ENCODE data around the gene TMEM53. TPM values are rescaled to one million over a fixed set of nuclear protein-coding genes. Genes with fewer than 3 reads are reported as not detected.

TMEM53 gene
- total RNA-seq, 1 experiment from 2014 or later: 3.3 TPM

DNA sequence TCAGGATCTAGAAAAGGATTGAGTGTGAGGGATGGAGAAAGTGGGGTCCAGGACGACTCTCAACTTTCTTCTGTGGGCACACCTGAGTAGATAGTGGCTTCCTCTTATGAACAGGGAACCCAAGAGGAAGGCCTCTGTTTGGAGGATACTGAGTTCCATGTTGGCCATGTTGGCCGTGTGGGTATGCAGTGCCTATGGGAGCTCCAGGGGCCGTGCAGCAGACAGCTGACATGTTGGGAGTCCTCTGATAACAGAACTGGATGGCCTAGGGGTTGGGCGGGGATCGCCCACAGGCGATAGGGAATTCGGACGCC, 43.0 kb downstream of the TMEM53 start:
- TSS peak; percentile 79 for BruUV-seq (replicated peaks)
- Histone ChIP-seq H3K4me3 (ENCODE audit: low read depth, low read length, poor library complexity, severe bottlenecking) (peak overlapping the region; percentile 93), H3K27ac (ENCODE audit: low read depth, low read length, poor library complexity, severe bottlenecking) (peak overlapping the region; percentile 97), H3K36me3 (ENCODE audit: insufficient read depth, low read length, poor library complexity, severe bottlenecking) (peaks cover 21% of the 10 kb centered on the region), H3K4me1 (ENCODE audit: insufficient read depth, low read length, poor library complexity, severe bottlenecking) (peaks cover 10% of the 10 kb centered on the region), H3K9me3 (ENCODE audit: low read depth, low read length, poor library complexity, severe bottlenecking) (no peaks in the 10 kb centered on the region), H3K27me3 (replicated peaks; ENCODE audit: insufficient read depth, low read depth, low read length, poor library complexity) (no peaks in the 10 kb centered on the region)
- intact Hi-C loops (cut with micrococcal nuclease; ENCODE audit: unreplicated experiment): no loop called here
- POLR2A ChIA-PET (ENCODE audit: low non-redundant PET): no interaction called here
- no peak for DNase-seq (ENCODE audit: low spot score)
- CTCF ChIA-PET: interaction anchor here (1.2 kb wide), 1 partner anchor 413 kb away, joined by 3 read pairs; no protein-coding TSS in a partner anchor
- TF ChIP-seq EZH2 (IDR thresholded peaks at IDR 0.05; ENCODE audit: borderline replicate concordance, low read depth, low read length, poor library complexity, severe bottlenecking): no peak
- TF ChIP-seq, protein P1, sequence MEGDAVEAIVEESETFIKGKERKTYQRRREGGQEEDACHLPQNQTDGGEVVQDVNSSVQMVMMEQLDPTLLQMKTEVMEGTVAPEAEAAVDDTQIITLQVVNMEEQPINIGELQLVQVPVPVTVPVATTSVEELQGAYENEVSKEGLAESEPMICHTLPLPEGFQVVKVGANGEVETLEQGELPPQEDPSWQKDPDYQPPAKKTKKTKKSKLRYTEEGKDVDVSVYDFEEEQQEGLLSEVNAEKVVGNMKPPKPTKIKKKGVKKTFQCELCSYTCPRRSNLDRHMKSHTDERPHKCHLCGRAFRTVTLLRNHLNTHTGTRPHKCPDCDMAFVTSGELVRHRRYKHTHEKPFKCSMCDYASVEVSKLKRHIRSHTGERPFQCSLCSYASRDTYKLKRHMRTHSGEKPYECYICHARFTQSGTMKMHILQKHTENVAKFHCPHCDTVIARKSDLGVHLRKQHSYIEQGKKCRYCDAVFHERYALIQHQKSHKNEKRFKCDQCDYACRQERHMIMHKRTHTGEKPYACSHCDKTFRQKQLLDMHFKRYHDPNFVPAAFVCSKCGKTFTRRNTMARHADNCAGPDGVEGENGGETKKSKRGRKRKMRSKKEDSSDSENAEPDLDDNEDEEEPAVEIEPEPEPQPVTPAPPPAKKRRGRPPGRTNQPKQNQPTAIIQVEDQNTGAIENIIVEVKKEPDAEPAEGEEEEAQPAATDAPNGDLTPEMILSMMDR (conservative IDR thresholded peaks at IDR 0.05; ENCODE audit: low read depth, low read length): no peak

DNA sequence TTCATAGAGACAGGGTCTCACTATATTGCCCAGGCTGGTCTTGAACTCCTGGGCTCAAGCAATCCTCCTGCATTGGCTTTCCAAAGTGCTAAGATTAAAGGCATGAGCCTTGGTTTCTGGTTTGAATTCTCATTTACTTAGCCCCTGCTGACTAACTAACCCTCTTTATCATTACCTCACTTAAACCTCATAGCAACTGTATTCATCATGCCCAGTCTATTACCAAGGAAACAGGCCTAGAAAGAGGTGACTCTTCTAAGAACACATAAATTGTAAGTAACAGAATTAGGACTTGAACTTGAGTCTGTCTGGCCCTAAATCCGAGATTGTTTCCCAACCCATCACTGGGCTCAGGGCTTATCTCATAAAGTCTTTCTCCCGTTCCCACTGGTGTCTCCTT, 44.2 kb downstream of the TMEM53 start:
- Histone ChIP-seq H3K27ac (ENCODE audit: low read depth, low read length, poor library complexity, severe bottlenecking) (no peak overlapping the region), H3K27me3 (replicated peaks; ENCODE audit: insufficient read depth, low read depth, low read length, poor library complexity) (no peaks in the 10 kb centered on the region), H3K4me1 (ENCODE audit: insufficient read depth, low read length, poor library complexity, severe bottlenecking) (peaks cover 10% of the 10 kb centered on the region), H3K9me3 (ENCODE audit: low read depth, low read length, poor library complexity, severe bottlenecking) (no peaks in the 10 kb centered on the region), H3K36me3 (ENCODE audit: insufficient read depth, low read length, poor library complexity, severe bottlenecking) (peaks cover 9% of the 10 kb centered on the region), H3K4me3 (ENCODE audit: low read depth, low read length, poor library complexity, severe bottlenecking) (no peak overlapping the region)
- CTCF ChIA-PET: no interaction called here
- TF ChIP-seq EZH2 (IDR thresholded peaks at IDR 0.05; ENCODE audit: borderline replicate concordance, low read depth, low read length, poor library complexity, severe bottlenecking): no peak
- TF ChIP-seq, protein P1 (conservative IDR thresholded peaks at IDR 0.05; ENCODE audit: low read depth, low read length): no peak
- POLR2A ChIA-PET (ENCODE audit: low non-redundant PET): no interaction called here
- intact Hi-C loops (cut with micrococcal nuclease; ENCODE audit: unreplicated experiment): no loop called here
- no peak for DNase-seq (ENCODE audit: low spot score)
- no TSS peak for BruUV-seq (replicated peaks)

DNA sequence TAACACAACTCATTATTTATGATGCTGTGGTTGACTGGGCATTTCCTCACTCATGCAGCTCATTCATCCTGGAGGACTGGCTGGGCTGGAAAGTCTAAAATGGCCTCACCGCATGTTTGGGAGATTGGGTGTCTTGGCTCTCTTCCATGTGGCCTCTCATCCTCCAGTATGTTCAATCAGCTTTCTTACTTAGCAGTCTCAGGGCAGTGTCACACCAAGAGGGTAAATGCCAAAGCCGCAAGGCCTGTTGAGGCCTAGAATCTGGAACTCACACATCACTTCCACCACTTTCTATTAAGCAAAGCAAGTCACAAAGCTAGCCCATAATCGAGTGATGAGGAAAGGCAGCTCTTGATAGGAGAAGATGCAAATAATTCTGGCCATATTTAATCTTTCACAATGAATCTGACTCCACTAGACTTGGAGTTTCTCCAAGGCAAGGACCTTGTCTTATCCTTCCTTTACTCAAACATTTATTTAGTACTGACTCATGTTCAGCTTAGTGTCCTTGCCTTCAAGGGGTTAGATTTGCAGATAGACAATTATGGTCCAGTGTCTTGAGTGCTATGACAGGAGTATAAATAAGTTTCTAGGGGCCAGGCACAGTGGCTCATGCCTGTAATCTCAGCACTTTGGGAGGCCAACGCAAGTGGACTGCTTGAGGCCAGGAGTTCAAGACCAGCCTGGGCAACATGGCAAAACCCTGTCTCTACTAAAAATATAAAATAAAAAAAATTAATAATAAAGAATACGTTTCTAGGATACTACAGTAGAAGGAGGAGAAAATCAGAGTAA, 45.1 kb downstream of the TMEM53 start:
- TF ChIP-seq, protein P1 (conservative IDR thresholded peaks at IDR 0.05; ENCODE audit: low read depth, low read length): no peak
- TF ChIP-seq EZH2 (IDR thresholded peaks at IDR 0.05; ENCODE audit: borderline replicate concordance, low read depth, low read length, poor library complexity, severe bottlenecking): no peak
- Histone ChIP-seq H3K4me3 (ENCODE audit: low read depth, low read length, poor library complexity, severe bottlenecking) (no peak overlapping the region), H3K9me3 (ENCODE audit: low read depth, low read length, poor library complexity, severe bottlenecking) (no peaks in the 10 kb centered on the region), H3K27me3 (replicated peaks; ENCODE audit: insufficient read depth, low read depth, low read length, poor library complexity) (no peaks in the 10 kb centered on the region), H3K27ac (ENCODE audit: low read depth, low read length, poor library complexity, severe bottlenecking) (no peak overlapping the region), H3K4me1 (ENCODE audit: insufficient read depth, low read length, poor library complexity, severe bottlenecking) (peaks cover 10% of the 10 kb centered on the region), H3K36me3 (ENCODE audit: insufficient read depth, low read length, poor library complexity, severe bottlenecking) (no peaks in the 10 kb centered on the region)
- DNase-seq (ENCODE audit: low spot score): no peak
- CTCF ChIA-PET: no interaction called here
- POLR2A ChIA-PET (ENCODE audit: low non-redundant PET): interaction anchor here (0.6 kb wide), 1 partner anchor 35 kb away, joined by 6 read pairs; no protein-coding TSS in a partner anchor
- no TSS peak for BruUV-seq (replicated peaks)
- intact Hi-C loops (cut with micrococcal nuclease; ENCODE audit: unreplicated experiment): no loop called here
